Endothelial cell (in vitro differentiated cells): ENCODE measurements around the gene WDR54. TPM values are rescaled to one million over a fixed set of nuclear protein-coding genes. Genes with fewer than 3 reads are reported as not detected.
"Not testable (repeated sequence)": the region's sequence is repeated elsewhere in the genome, so short reads cannot be mapped to it uniquely, and the experiment has no call there.

Experiments used
- DNase-seq: peaks from one replicate; pipeline ENCODE4 v3.0.0; 2021; ENCODE audit warnings: low spot score
- H3K27ac Mint-ChIP-seq: one replicate; pipeline ENCODE4 v1.8.0; 2021; ENCODE audit warnings: mixed read lengths, inconsistent platforms; ENCODE audit not compliant: unreplicated experiment
- H3K27me3 Mint-ChIP-seq: one replicate; pipeline ENCODE4 v1.8.0; 2021; ENCODE audit warnings: mild to moderate bottlenecking, moderate library complexity, mixed read lengths, inconsistent platforms; ENCODE audit not compliant: unreplicated experiment
- H3K36me3 Mint-ChIP-seq: one replicate; pipeline ENCODE4 v1.8.0; 2021; ENCODE audit warnings: mild to moderate bottlenecking, low read depth, mixed read lengths, inconsistent platforms; ENCODE audit not compliant: unreplicated experiment
- H3K4me1 Mint-ChIP-seq: one replicate; pipeline ENCODE4 v1.8.0; 2021; ENCODE audit warnings: mild to moderate bottlenecking, mixed read lengths, inconsistent platforms; ENCODE audit not compliant: unreplicated experiment
- H3K4me3 Mint-ChIP-seq: one replicate; pipeline ENCODE4 v1.8.0; 2021; ENCODE audit warnings: mild to moderate bottlenecking, mixed read lengths, inconsistent platforms; ENCODE audit not compliant: unreplicated experiment
- H3K9me3 Mint-ChIP-seq: one replicate; pipeline ENCODE4 v1.8.0; 2021; ENCODE audit warnings: mixed read lengths, inconsistent platforms; ENCODE audit not compliant: unreplicated experiment
- CTCF ChIP-seq: fragments of 200-600 bp; sonication (generic); IDR thresholded peaks from one replicate; pipeline ENCODE4 v1.5.0; 2021; ENCODE audit warnings: antibody characterized with exemption; ENCODE audit not compliant: unreplicated experiment
- total RNA-seq: library from RNA; stranded (reverse); fragmentation: NEBNext Ultra II Directional; extraction: Animal tissue kit (Norgen Biotek cat#: 25700); gene quantifications from one replicate; pipeline ENCODE4 v1.2.1, GENCODE V29; 2021; ENCODE audit not compliant: unreplicated experiment

The WDR54 gene
- total RNA-seq, 1 donor from 2014 or later = 34.1 TPM

- H3K36me3 Mint-ChIP-seq = peaks cover 12% of the 10 kb centered on the region
- no peaks in the 10 kb centered on the region for H3K9me3 Mint-ChIP-seq
- TF ChIP-seq CTCF = no peak
- no peak for DNase-seq
- peak overlapping the region; percentile 4 for H3K4me3 Mint-ChIP-seq
- peaks cover 7% of the 10 kb centered on the region for H3K27me3 Mint-ChIP-seq
- H3K4me1 Mint-ChIP-seq = peaks cover 18% of the 10 kb centered on the region
- no peak overlapping the region for H3K27ac Mint-ChIP-seq
Observed at GRCh38 chr2:74420006-74420405, 1.5 kb upstream of the WDR54 start.

GRCh38 chr2:74420443-74421103 lies 957 bp upstream of the WDR54 start:
- DNase-seq, H3K27me3 Mint-ChIP-seq, H3K9me3 Mint-ChIP-seq: not testable (repeated sequence)
- Mint-ChIP-seq H3K27ac (peak overlapping the region; percentile 97), H3K4me1 (peaks cover 18% of the 10 kb centered on the region), H3K36me3 (peaks cover 17% of the 10 kb centered on the region), H3K4me3 (peak overlapping the region; percentile 76)

GRCh38 chr2:74423231-74424095 lies 1.9 kb downstream of the WDR54 start:
- Mint-ChIP-seq H3K27me3 (peaks cover 14% of the 10 kb centered on the region), H3K4me3 (peak overlapping the region; percentile 75), H3K36me3 (peaks cover 34% of the 10 kb centered on the region), H3K4me1 (peaks cover 13% of the 10 kb centered on the region), H3K27ac (no peak overlapping the region), H3K9me3 (no peaks in the 10 kb centered on the region)
- DNase-seq = no peak
- no peak for TF ChIP-seq CTCF

- no peak for DNase-seq
- Mint-ChIP-seq H3K36me3 (peaks cover 43% of the 10 kb centered on the region), H3K27me3 (peaks cover 14% of the 10 kb centered on the region), H3K9me3 (no peaks in the 10 kb centered on the region), H3K4me1 (peaks cover 13% of the 10 kb centered on the region), H3K4me3 (peak overlapping the region; percentile 59), H3K27ac (peak overlapping the region; percentile 39)
- no peak for TF ChIP-seq CTCF
Observed at GRCh38 chr2:74424139-74424992, 2.8 kb downstream of the WDR54 start.

- DNase-seq = no peak
- Mint-ChIP-seq H3K27me3 (peaks cover 14% of the 10 kb centered on the region), H3K36me3 (peaks cover 47% of the 10 kb centered on the region), H3K9me3 (no peaks in the 10 kb centered on the region), H3K4me3 (peak overlapping the region; percentile 59), H3K27ac (peak overlapping the region; percentile 39), H3K4me1 (peaks cover 13% of the 10 kb centered on the region)
- no peak for TF ChIP-seq CTCF
Observed at GRCh38 chr2:74424995-74425406, 3.5 kb downstream of the WDR54 start.
